ENCODE measurements around the gene NCLN.
"Not testable (repeated sequence)": the region's sequence is repeated elsewhere in the genome, so short reads cannot be mapped to it uniquely, and the experiment has no call there.

Gene NCLN

DNA sequence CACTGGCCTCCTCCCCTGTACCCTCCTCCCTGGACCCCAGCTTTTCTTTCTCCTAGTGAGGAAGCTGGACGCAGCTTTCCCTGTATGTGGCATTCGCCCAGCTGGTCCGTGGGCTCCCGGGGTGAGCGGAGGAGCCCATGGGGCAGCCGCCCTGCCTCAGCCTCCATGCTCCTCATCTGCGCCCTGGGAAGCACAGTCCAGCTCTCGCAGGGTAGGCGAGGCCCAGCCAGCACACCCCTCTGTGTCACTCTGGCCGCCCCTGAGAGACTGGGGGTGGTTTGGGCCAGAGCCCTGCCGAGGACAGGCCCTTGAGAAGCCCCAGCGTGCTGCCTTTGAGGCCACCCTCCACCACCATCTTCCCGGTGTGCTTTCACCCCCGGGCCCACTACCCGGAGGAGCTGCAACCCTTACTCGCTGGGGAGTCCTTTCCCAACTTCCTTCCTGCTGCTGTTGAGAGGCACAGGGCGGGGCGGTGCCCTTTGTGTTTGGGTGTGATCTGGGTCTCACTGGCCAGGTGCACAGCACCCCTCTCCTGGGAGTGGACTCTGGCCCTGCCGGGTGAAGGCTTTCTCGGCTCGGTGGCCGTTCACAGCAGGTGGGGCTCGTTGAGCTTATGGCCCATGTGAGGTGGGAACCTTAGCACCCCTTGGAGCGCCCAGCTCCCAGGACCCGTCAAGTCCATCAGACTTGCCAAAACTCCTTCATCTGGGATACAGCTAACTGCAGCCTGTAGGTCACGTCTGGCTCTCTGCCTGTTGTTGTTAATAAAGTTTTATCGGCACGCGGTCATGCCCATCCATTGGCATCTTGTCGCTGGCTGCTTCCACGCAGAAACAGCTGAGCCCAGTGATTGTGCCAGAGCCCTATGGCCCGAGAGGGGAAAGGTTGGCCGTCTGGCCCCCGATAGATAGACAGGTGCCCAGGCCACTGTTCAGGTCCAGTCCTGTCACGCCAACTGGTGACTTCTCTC is 3.2 kb downstream of the NCLN start:
- H3K27ac ChIP-seq (ENCODE audit: low read depth, low read length): no peak overlapping the region
- H3K9ac ChIP-seq (ENCODE audit: low read length in 5 of 5): peak overlapping the region in 1 of 5 donors; percentile 11
- no peaks in the 10 kb centered on the region for H3K27me3 ChIP-seq (ENCODE audit: control insufficient read depth in 5 of 5, insufficient read depth in 4 of 5, low read length in 5 of 5)
- no peak overlapping the region for H3K4me3 ChIP-seq (ENCODE audit: low read depth in 1 of 5, low read length in 5 of 5)
- peaks cover 0 to 17% (median 11%) of the 10 kb centered on the region in 5 donors for H3K36me3 ChIP-seq (ENCODE audit: control insufficient read depth in 5 of 5, insufficient read depth in 5 of 5, low read length in 5 of 5)
- peaks cover 9 to 36% (median 31%) of the 10 kb centered on the region in 5 donors for H3K4me1 ChIP-seq (ENCODE audit: control insufficient read depth in 5 of 5, insufficient read depth in 5 of 5, low read length in 5 of 5)
- no peaks in the 10 kb centered on the region for H3K9me3 ChIP-seq (ENCODE audit: control insufficient read depth in 5 of 5, low read length in 5 of 5)

DNA sequence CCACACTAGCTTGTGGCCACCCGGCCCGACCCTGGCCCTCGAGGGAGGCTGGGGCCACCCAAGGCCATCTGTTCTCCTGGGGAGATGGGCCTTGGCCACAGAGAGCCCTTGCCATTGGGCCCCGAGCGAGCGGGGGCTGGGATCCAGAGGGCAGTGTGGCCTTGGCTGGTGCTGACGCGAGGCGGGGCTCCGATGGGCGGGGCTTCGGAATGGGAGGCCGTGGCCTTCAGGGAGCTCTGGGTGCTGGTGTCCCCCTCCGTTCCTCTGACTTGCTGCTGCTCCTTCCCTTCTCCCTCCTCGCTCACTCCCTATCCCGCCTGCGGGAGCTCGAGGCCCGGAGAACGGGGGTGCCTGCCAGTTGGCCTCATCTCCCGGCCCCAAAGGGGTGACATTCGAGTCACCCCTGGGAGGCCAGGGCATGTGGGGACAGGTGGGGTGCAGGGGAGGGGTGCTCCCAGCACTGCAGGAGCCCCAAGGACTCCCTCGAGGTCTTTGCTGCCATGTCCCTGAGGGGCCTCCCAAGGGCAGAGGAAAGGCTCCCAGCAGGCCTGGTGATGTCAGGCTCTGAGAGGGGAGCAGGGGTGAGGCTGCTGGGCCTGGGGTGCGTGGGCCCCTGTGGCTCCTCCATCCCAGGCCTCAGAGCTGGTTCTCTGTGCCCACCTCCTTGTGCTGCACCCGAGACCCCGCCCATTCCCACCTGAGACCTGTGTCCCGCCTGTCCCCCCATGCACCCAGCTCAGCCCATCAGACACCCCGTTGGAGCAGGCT is 4.2 kb downstream of the NCLN start:
- Histone ChIP-seq H3K4me3 (ENCODE audit: low read depth in 1 of 5, low read length in 5 of 5) (no peak overlapping the region), H3K4me1 (ENCODE audit: control insufficient read depth in 5 of 5, insufficient read depth in 5 of 5, low read length in 5 of 5) (peaks cover 9 to 32% (median 27%) of the 10 kb centered on the region in 5 donors), H3K36me3 (ENCODE audit: control insufficient read depth in 5 of 5, insufficient read depth in 5 of 5, low read length in 5 of 5) (peaks cover 0 to 17% (median 11%) of the 10 kb centered on the region in 5 donors), H3K9ac (ENCODE audit: low read length in 5 of 5) (no peak overlapping the region), H3K27me3 (ENCODE audit: control insufficient read depth in 5 of 5, insufficient read depth in 4 of 5, low read length in 5 of 5) (no peaks in the 10 kb centered on the region), H3K27ac (ENCODE audit: low read depth, low read length) (no peak overlapping the region), H3K9me3 (ENCODE audit: control insufficient read depth in 5 of 5, low read length in 5 of 5) (no peaks in the 10 kb centered on the region)

DNA sequence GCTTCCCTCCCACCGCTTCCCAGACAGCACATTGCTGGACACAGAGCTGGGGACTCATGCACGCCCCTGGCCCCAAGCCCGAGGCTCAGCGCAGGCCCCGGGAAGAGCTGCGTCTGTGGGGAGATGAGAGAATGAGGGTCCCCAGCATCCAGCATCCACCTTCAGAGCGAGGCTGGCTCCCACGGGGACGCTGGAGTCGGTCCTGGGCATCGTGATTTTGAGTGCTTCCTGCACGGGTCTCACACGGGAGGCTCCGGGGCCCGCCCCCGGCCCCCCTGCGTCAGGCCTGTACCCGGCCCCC is 4.7 kb downstream of the NCLN start:
- no peaks in the 10 kb centered on the region for H3K27me3 ChIP-seq (ENCODE audit: control insufficient read depth in 5 of 5, insufficient read depth in 4 of 5, low read length in 5 of 5)
- peaks cover 9 to 28% (median 23%) of the 10 kb centered on the region in 5 donors for H3K4me1 ChIP-seq (ENCODE audit: control insufficient read depth in 5 of 5, insufficient read depth in 5 of 5, low read length in 5 of 5)
- no peak overlapping the region for H3K27ac ChIP-seq (ENCODE audit: low read depth, low read length)
- H3K36me3 ChIP-seq (ENCODE audit: control insufficient read depth in 5 of 5, insufficient read depth in 5 of 5, low read length in 5 of 5): peaks cover 0 to 17% (median 11%) of the 10 kb centered on the region in 5 donors
- H3K9me3 ChIP-seq (ENCODE audit: control insufficient read depth in 5 of 5, low read length in 5 of 5): no peaks in the 10 kb centered on the region
- no peak overlapping the region for H3K4me3 ChIP-seq (ENCODE audit: low read depth in 1 of 5, low read length in 5 of 5)
- H3K9ac ChIP-seq (ENCODE audit: low read length in 5 of 5): no peak overlapping the region

DNA sequence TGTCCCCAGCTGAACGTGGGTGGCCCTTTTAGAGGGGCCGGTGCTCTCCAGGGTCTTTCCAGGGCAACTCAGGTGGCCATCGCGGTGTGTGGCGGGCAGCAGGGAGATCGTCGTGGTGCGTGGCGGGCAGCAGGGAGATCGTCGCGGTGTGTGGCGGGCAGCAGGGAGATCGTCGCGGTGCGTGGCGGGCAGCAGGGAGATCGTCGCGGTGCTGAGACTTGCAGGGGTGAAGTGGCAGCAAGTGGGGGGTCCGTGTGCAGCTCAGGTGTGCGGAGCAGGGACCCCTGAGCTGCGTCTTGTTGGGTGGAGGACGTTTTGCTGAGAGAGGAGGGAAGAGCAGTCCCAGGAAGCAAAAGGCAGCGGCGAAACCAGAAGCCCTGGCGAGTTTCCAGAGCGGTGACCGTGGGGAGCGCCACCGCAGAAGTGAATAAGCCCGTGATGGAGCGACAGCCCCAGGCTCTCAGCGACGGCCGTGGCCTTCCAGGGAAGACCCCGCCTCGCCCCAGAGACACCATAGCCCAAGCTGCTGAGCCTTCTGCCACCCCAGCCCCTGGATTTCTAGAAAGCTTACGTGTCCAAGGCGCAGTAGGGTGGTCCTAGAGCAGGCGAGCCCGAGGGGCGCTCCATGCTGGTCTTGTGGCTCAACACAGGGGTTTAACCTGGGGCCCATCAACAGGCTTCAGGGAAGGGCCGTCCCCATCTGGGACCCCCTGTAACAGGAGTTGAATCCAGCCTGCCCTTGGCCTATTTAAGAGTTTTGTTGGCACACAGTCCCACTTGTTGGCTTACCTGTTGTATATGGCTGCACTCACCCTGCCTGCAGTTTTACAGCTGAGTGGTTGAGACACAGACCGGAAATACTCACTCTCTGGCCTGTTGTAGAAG is 5.4 kb downstream of the NCLN start:
- Histone ChIP-seq H3K27ac (ENCODE audit: low read depth, low read length) (no peak overlapping the region), H3K9me3 (ENCODE audit: control insufficient read depth in 5 of 5, low read length in 5 of 5) (no peaks in the 10 kb centered on the region), H3K27me3 (ENCODE audit: control insufficient read depth in 5 of 5, insufficient read depth in 4 of 5, low read length in 5 of 5) (no peaks in the 10 kb centered on the region), H3K4me1 (ENCODE audit: control insufficient read depth in 5 of 5, insufficient read depth in 5 of 5, low read length in 5 of 5) (peaks cover 9 to 26% (median 23%) of the 10 kb centered on the region in 5 donors), H3K9ac (ENCODE audit: low read length in 5 of 5) (no peak overlapping the region), H3K4me3 (ENCODE audit: low read depth in 1 of 5, low read length in 5 of 5) (no peak overlapping the region), H3K36me3 (ENCODE audit: control insufficient read depth in 5 of 5, insufficient read depth in 5 of 5, low read length in 5 of 5) (peaks cover 0 to 23% (median 13%) of the 10 kb centered on the region in 5 donors)

GRCh38 chr19:3191806-3192104 is 6.0 kb downstream of the NCLN start:
- peaks cover 6 to 20% (median 17%) of the 10 kb centered on the region in 5 donors for H3K4me1 ChIP-seq (ENCODE audit: control insufficient read depth in 5 of 5, insufficient read depth in 5 of 5, low read length in 5 of 5)
- H3K36me3 ChIP-seq (ENCODE audit: control insufficient read depth in 5 of 5, insufficient read depth in 5 of 5, low read length in 5 of 5): peaks cover 0 to 28% (median 19%) of the 10 kb centered on the region in 5 donors
- H3K27ac ChIP-seq (ENCODE audit: low read depth, low read length); H3K9me3 ChIP-seq (ENCODE audit: control insufficient read depth in 5 of 5, low read length in 5 of 5); H3K9ac ChIP-seq (ENCODE audit: low read length in 5 of 5); H3K4me3 ChIP-seq (ENCODE audit: low read depth in 1 of 5, low read length in 5 of 5); H3K27me3 ChIP-seq (ENCODE audit: control insufficient read depth in 5 of 5, insufficient read depth in 4 of 5, low read length in 5 of 5): not testable (repeated sequence)

DNA sequence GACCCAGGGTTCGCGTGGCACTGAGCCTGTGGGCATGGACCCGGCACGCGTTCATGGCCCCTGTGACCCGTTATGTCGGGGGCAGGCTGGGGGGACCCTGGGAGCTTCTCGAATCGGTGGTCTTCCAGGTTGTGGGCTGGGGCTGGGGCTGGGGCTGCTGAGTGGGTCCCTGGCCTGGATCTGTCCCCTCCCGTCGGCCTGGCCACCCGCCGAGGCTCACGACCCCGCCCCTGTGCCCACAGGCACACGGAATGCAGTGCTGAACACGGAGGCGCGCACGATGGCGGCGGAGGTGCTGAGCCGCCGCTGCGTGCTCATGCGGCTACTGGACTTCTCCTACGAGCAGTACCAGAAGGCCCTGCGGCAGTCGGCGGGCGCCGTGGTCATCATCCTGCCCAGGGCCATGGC is 6.5 kb downstream of the NCLN start:
- H3K27ac ChIP-seq (ENCODE audit: low read depth, low read length): no peak overlapping the region
- no peak overlapping the region for H3K4me3 ChIP-seq (ENCODE audit: low read depth in 1 of 5, low read length in 5 of 5)
- peaks cover 1 to 15% (median 12%) of the 10 kb centered on the region in 5 donors for H3K4me1 ChIP-seq (ENCODE audit: control insufficient read depth in 5 of 5, insufficient read depth in 5 of 5, low read length in 5 of 5)
- peaks cover 0 to 31% (median 21%) of the 10 kb centered on the region in 5 donors for H3K36me3 ChIP-seq (ENCODE audit: control insufficient read depth in 5 of 5, insufficient read depth in 5 of 5, low read length in 5 of 5)
- no peak overlapping the region for H3K9ac ChIP-seq (ENCODE audit: low read length in 5 of 5)
- no peaks in the 10 kb centered on the region for H3K9me3 ChIP-seq (ENCODE audit: control insufficient read depth in 5 of 5, low read length in 5 of 5)
- H3K27me3 ChIP-seq (ENCODE audit: control insufficient read depth in 5 of 5, insufficient read depth in 4 of 5, low read length in 5 of 5): no peaks in the 10 kb centered on the region

- Histone ChIP-seq H3K9ac (ENCODE audit: low read length in 5 of 5) (no peak overlapping the region), H3K36me3 (ENCODE audit: control insufficient read depth in 5 of 5, insufficient read depth in 5 of 5, low read length in 5 of 5) (peaks cover 0 to 31% (median 21%) of the 10 kb centered on the region in 5 donors), H3K27ac (ENCODE audit: low read depth, low read length) (no peak overlapping the region), H3K9me3 (ENCODE audit: control insufficient read depth in 5 of 5, low read length in 5 of 5) (no peaks in the 10 kb centered on the region), H3K4me1 (ENCODE audit: control insufficient read depth in 5 of 5, insufficient read depth in 5 of 5, low read length in 5 of 5) (peaks cover 0 to 10% (median 8%) of the 10 kb centered on the region in 5 donors), H3K27me3 (ENCODE audit: control insufficient read depth in 5 of 5, insufficient read depth in 4 of 5, low read length in 5 of 5) (no peaks in the 10 kb centered on the region), H3K4me3 (ENCODE audit: low read depth in 1 of 5, low read length in 5 of 5) (no peak overlapping the region)
Measured at GRCh38 chr19:3192684-3193083, 7.0 kb downstream of the NCLN start.

DNA sequence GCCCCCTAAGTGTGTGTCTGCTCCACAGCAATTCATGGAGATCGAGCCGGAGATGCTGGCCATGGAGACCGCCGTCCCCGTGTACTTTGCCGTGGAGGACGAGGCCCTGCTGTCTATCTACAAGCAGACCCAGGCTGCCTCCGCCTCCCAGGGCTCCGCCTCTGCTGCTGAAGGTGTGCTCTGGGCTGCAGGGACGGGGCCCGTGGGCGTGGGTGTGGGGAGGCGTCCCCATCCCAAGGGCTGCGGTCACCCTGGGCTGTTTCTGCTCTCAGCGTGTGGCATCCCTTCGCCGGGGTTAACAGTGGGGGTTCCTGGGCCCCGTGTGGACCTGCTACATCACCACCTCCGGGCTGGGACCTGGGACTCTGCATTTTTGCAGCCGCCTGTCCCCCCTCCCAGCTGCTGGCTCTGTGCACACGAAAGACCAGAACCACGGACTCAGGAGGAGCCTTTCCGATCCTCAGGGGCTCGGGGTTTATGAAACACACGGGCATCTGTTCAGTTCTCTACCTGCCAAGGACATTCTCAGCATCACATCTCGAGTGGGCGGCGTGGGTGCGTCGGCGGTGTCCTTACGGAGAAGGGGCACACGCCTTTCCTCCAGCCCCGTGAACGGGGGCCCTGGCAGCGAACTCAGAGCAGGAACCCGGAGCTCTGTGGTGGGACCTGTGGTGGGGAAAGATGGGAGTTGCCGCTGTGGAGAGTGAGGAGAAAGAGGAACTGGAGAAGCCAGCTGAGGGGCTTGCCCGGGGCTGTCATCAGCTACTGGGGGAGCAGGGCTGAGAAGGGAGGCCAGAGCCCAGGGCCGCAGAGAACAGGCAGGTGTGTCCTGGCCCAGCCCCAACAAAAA is 7.8 kb downstream of the NCLN start:
- Histone ChIP-seq H3K9ac (ENCODE audit: low read length in 5 of 5) (no peak overlapping the region), H3K36me3 (ENCODE audit: control insufficient read depth in 5 of 5, insufficient read depth in 5 of 5, low read length in 5 of 5) (peaks cover 0 to 31% (median 21%) of the 10 kb centered on the region in 5 donors), H3K4me1 (ENCODE audit: control insufficient read depth in 5 of 5, insufficient read depth in 5 of 5, low read length in 5 of 5) (peaks cover 0 to 4% (median 2%) of the 10 kb centered on the region in 5 donors)

More for the DNA sequence above, 7.8 kb downstream of the NCLN start:
- H3K9me3 ChIP-seq (ENCODE audit: control insufficient read depth in 5 of 5, low read length in 5 of 5): no peaks in the 10 kb centered on the region
- no peak overlapping the region for H3K4me3 ChIP-seq (ENCODE audit: low read depth in 1 of 5, low read length in 5 of 5)
- no peak overlapping the region for H3K27ac ChIP-seq (ENCODE audit: low read depth, low read length)
- no peaks in the 10 kb centered on the region for H3K27me3 ChIP-seq (ENCODE audit: control insufficient read depth in 5 of 5, insufficient read depth in 4 of 5, low read length in 5 of 5)

All from subcutaneous abdominal adipose tissue (tissue), 5 donors.